GM23338 (cell line): ENCODE data around the gene CCNA1. TPM values are rescaled to one million over a fixed set of nuclear protein-coding genes. Genes with fewer than 3 reads are reported as not detected.

ENCODE experiments used
- ATAC-seq: fragments of 200-7000 bp; cut with Tn5 transposase; 3 replicates; pipeline ENCODE4 v1.9.1; 2020
- DNase-seq: peaks from one replicate; pipeline ENCODE4 v3.0.0-alpha.2; 2015; ENCODE audit warnings: low spot score
- H2AFZ ChIP-seq: fragments of 200-600 bp; sonication (generic); 2 replicates; pipeline ENCODE4 v1.8.0; 2016; ENCODE audit warnings: antibody characterized with exemption, mild to moderate bottlenecking, moderate library complexity
- H3F3A ChIP-seq: fragments of 200-600 bp; sonication (generic); replicated peaks from 2 replicates; pipeline ENCODE4 v1.8.0; 2017; ENCODE audit warnings: antibody characterized with exemption, mixed run types, low read depth
- H3K27ac ChIP-seq: fragments of 200-600 bp; sonication (generic); 2 replicates; pipeline ENCODE4 v1.6.1; 2016; ENCODE audit warnings: low read depth
- H3K27me3 ChIP-seq: fragments of 200-600 bp; sonication (generic); 2 replicates; pipeline ENCODE4 v1.8.0; 2016; ENCODE audit warnings: mild to moderate bottlenecking, mixed run types, moderate library complexity; ENCODE audit not compliant: insufficient read depth
- H3K36me3 ChIP-seq: fragments of 200-600 bp; sonication (generic); 2 replicates; pipeline ENCODE4 v1.8.0; 2016; ENCODE audit warnings: mild to moderate bottlenecking; ENCODE audit not compliant: insufficient read depth
- H3K4me1 ChIP-seq: fragments of 200-600 bp; sonication (generic); 2 replicates; pipeline ENCODE4 v1.8.0; 2016; ENCODE audit warnings: mild to moderate bottlenecking, moderate library complexity; ENCODE audit not compliant: insufficient read depth
- H3K4me2 ChIP-seq: fragments of 200-600 bp; sonication (generic); 2 replicates; pipeline ENCODE4 v1.7.1; 2017; ENCODE audit warnings: mixed run types
- H3K4me3 ChIP-seq: fragments of 200-600 bp; sonication (generic); 2 replicates; pipeline ENCODE4 v1.6.1; 2016; ENCODE audit warnings: mixed run types
- H3K79me2 ChIP-seq: fragments of 200-600 bp; sonication (generic); replicated peaks from 2 replicates; pipeline ENCODE4 v1.8.0; 2017; ENCODE audit warnings: mild to moderate bottlenecking; ENCODE audit not compliant: insufficient read depth
- H3K9me2 ChIP-seq: fragments of 200-600 bp; sonication (generic); 2 replicates; pipeline ENCODE4 v1.8.0; 2017; ENCODE audit not compliant: insufficient read depth
- H4K20me1 ChIP-seq: fragments of 200-600 bp; sonication (generic); replicated peaks from 2 replicates; pipeline ENCODE4 v1.8.0; 2017; ENCODE audit warnings: mild to moderate bottlenecking; ENCODE audit not compliant: insufficient read depth
- H3K27ac Mint-ChIP-seq: 2 replicates; pipeline ENCODE4 v1.8.0; 2020; ENCODE audit warnings: inconsistent platforms, mild to moderate bottlenecking, moderate library complexity, mixed read lengths
- H3K27me3 Mint-ChIP-seq: 3 replicates; pipeline ENCODE4 v1.8.0; 2022; ENCODE audit warnings: low read depth, mild to moderate bottlenecking, moderate library complexity, mixed read lengths, inconsistent platforms; ENCODE audit not compliant: insufficient read depth, poor library complexity
- H3K36me3 Mint-ChIP-seq: 3 replicates; pipeline ENCODE4 v1.8.0; 2021; ENCODE audit warnings: low read depth, mild to moderate bottlenecking, inconsistent platforms, moderate library complexity, mixed read lengths
- H3K4me1 Mint-ChIP-seq: 3 replicates; pipeline ENCODE4 v1.8.0; 2020; ENCODE audit warnings: mild to moderate bottlenecking, inconsistent platforms, mixed read lengths
- H3K4me3 Mint-ChIP-seq: 3 replicates; pipeline ENCODE4 v1.8.0; 2021; ENCODE audit warnings: moderate library complexity, mild to moderate bottlenecking, inconsistent platforms, mixed read lengths
- H3K9me3 Mint-ChIP-seq: 3 replicates; pipeline ENCODE4 v1.8.0; 2020; ENCODE audit warnings: moderate library complexity, mild to moderate bottlenecking, inconsistent platforms, mixed read lengths
- CREB1 ChIP-seq: fragments of 250-450 bp; sonication (Bioruptor Pico); IDR thresholded peaks from 2 replicates; pipeline ENCODE4 v1.5.0; 2020; ENCODE audit warnings: low read depth, mild to moderate bottlenecking, moderate library complexity
- EZH2 ChIP-seq: fragments of 200-600 bp; sonication (generic); IDR thresholded peaks from one replicate; pipeline ENCODE4 v1.8.0; 2017; ENCODE audit warnings: antibody characterized with exemption, mild to moderate bottlenecking, low read depth; ENCODE audit not compliant: unreplicated experiment
- EZH2phosphoT487 ChIP-seq: fragments of 200-600 bp; sonication (generic); IDR thresholded peaks from one replicate; pipeline ENCODE4 v1.8.1; 2018; ENCODE audit warnings: antibody characterized with exemption; ENCODE audit not compliant: unreplicated experiment
- JUNB ChIP-seq: IDR thresholded peaks from one replicate; pipeline ENCODE4 v1.6.1; 2016; ENCODE audit warnings: antibody characterized with exemption; ENCODE audit not compliant: unreplicated experiment
- NANOG ChIP-seq: IDR thresholded peaks from 2 replicates; pipeline ENCODE4 v1.6.1; 2016; ENCODE audit warnings: antibody characterized with exemption, borderline replicate concordance
- POLR2AphosphoS5 ChIP-seq: IDR thresholded peaks from 2 replicates; pipeline ENCODE4 v1.6.1; 2016; ENCODE audit warnings: antibody characterized with exemption, low read depth
- STAT1 ChIP-seq: IDR thresholded peaks from one replicate; pipeline ENCODE4 v1.6.1; 2016; ENCODE audit warnings: antibody characterized with exemption; ENCODE audit not compliant: unreplicated experiment
- ZNF114 ChIP-seq: fragments of 250-450 bp; sonication (Bioruptor Pico); IDR thresholded peaks from 2 replicates; pipeline ENCODE4 v1.5.0; 2020; ENCODE audit warnings: mild to moderate bottlenecking, moderate library complexity
- ZNF331 ChIP-seq: fragments of 250-450 bp; sonication (Bioruptor Pico); IDR thresholded peaks from 2 replicates; pipeline ENCODE4 v1.5.0; 2020; ENCODE audit warnings: low read depth, mild to moderate bottlenecking, moderate library complexity
- polyA plus RNA-seq: library from polyadenylated mRNA; unstranded; fragments of >200 nt; fragmentation: Nextera tagmentation; extraction: Ambion mirVana; gene quantifications from 2 replicates; pipeline ENCODE4 v1.2.1, GENCODE V29; 2016
- total RNA-seq: library from RNA; depleted of rRNA; stranded (reverse); fragments of >200 nt; shearing (Covaris generic); gene quantifications from 2 replicates; pipeline ENCODE4 v1.2.3, GENCODE V29; 2014
- TF ChIP-seq, protein P1 (sequence below): IDR thresholded peaks from one replicate; pipeline ENCODE4 v1.6.1; 2018; ENCODE audit warnings: antibody characterized with exemption; ENCODE audit not compliant: unreplicated experiment
- TF ChIP-seq, protein P2 (sequence below): IDR thresholded peaks from 2 replicates; pipeline ENCODE4 v1.6.1; 2016; ENCODE audit warnings: antibody characterized with exemption
- TF ChIP-seq, protein P3 (sequence below), 2 experiments: fragments of 200-600 bp in 1 of 2; sonication (generic) in 1 of 2; conservative IDR thresholded peaks; 2 replicates each; pipeline versions ENCODE4 v1.5.1 to v1.6.1; 2016 to 2017; ENCODE audit warnings: antibody characterized with exemption in 2 of 2, low read depth in 2 of 2, mild to moderate bottlenecking in 2 of 2, moderate library complexity in 1 of 2
- TF ChIP-seq, protein P4 (sequence below): fragments of 250-450 bp; sonication (Bioruptor Pico); IDR thresholded peaks from 2 replicates; pipeline ENCODE4 v1.5.0; 2020; ENCODE audit warnings: mild to moderate bottlenecking, moderate library complexity

The CCNA1 gene
- total and polyA plus RNA-seq, 2 experiments from 2014 or later, result 3.8 to 7.4 TPM

DNA sequence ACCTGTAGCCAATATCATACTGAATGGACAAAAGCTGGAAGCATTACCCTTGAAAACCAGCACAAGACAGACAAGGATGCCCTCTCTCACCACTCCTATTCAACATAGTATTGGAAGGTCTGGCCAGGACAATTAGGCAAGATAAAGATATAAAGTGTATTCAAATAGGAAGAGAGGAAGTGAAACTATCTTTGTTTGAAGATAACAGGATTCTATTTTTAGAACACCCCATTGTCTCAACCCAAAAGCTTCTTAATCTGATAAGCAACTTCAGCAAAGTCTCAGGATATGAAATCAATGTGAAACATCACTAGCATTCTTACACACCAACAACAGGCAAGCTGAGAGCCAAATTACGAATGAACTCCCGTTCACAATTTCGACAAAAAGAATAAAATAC lies 17.8 kb upstream of the CCNA1 start (continued):
- TF ChIP-seq, protein P1, sequence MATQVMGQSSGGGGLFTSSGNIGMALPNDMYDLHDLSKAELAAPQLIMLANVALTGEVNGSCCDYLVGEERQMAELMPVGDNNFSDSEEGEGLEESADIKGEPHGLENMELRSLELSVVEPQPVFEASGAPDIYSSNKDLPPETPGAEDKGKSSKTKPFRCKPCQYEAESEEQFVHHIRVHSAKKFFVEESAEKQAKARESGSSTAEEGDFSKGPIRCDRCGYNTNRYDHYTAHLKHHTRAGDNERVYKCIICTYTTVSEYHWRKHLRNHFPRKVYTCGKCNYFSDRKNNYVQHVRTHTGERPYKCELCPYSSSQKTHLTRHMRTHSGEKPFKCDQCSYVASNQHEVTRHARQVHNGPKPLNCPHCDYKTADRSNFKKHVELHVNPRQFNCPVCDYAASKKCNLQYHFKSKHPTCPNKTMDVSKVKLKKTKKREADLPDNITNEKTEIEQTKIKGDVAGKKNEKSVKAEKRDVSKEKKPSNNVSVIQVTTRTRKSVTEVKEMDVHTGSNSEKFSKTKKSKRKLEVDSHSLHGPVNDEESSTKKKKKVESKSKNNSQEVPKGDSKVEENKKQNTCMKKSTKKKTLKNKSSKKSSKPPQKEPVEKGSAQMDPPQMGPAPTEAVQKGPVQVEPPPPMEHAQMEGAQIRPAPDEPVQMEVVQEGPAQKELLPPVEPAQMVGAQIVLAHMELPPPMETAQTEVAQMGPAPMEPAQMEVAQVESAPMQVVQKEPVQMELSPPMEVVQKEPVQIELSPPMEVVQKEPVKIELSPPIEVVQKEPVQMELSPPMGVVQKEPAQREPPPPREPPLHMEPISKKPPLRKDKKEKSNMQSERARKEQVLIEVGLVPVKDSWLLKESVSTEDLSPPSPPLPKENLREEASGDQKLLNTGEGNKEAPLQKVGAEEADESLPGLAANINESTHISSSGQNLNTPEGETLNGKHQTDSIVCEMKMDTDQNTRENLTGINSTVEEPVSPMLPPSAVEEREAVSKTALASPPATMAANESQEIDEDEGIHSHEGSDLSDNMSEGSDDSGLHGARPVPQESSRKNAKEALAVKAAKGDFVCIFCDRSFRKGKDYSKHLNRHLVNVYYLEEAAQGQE, result no peak
- no peak for TF ChIP-seq NANOG
- TF ChIP-seq JUNB, result no peak
- TF ChIP-seq ZNF114, result no peak
- TF ChIP-seq, protein P2, sequence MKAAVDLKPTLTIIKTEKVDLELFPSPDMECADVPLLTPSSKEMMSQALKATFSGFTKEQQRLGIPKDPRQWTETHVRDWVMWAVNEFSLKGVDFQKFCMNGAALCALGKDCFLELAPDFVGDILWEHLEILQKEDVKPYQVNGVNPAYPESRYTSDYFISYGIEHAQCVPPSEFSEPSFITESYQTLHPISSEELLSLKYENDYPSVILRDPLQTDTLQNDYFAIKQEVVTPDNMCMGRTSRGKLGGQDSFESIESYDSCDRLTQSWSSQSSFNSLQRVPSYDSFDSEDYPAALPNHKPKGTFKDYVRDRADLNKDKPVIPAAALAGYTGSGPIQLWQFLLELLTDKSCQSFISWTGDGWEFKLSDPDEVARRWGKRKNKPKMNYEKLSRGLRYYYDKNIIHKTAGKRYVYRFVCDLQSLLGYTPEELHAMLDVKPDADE, result no peak
- TF ChIP-seq CREB1 (CRISPR knock-in tag), result no peak
- no peak for TF ChIP-seq EZH2
- no peak for TF ChIP-seq POLR2AphosphoS5
- TF ChIP-seq STAT1, result no peak

DNA sequence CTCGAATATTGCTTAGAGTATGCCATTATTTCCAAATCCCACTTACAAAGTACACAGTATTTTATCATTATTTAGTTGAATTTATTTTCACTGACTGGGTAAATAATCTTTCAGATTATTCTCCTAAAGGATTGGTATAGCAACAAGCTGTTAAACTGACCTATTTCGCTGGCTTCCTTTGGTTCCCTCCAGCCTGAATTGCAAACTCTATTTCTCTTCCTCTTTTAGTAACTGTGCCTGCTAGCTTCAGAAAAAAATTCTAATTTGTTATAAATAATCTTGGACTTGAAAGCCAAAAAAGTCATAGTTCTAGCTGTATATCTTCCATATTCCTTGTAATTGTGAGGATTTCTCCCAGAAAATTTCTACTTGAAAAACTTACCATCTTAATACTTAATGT lies 15.0 kb upstream of the CCNA1 start:
- Mint-ChIP-seq H3K9me3 (peaks cover 17% of the 10 kb centered on the region), H3K27me3 (no peaks in the 10 kb centered on the region), H3K4me1 (peaks cover 6% of the 10 kb centered on the region; the same call in 2 of the 3 replicates), H3K36me3 (no peaks in the 10 kb centered on the region), H3K4me3 (no peak overlapping the region), H3K27ac (no peak overlapping the region)
- Histone ChIP-seq H3K79me2 (no peaks in the 10 kb centered on the region), H3K4me1 (peaks cover 6% of the 10 kb centered on the region; the same call in 1 of the 2 replicates), H2AFZ (no peak overlapping the region), H3F3A (no peaks in the 10 kb centered on the region), H3K9me2 (no peaks in the 10 kb centered on the region), H3K27ac (no peak overlapping the region), H3K4me2 (no peak overlapping the region), H3K4me3 (no peak overlapping the region), H3K27me3 (no peaks in the 10 kb centered on the region), H3K36me3 (no peaks in the 10 kb centered on the region), H4K20me1 (no peaks in the 10 kb centered on the region)
- no peak for ATAC-seq
- no peak for DNase-seq
- TF ChIP-seq POLR2AphosphoS5, result no peak
- TF ChIP-seq EZH2, result no peak
- no peak for TF ChIP-seq EZH2phosphoT487
- no peak for TF ChIP-seq ZNF331 (CRISPR knock-in tag)
- TF ChIP-seq, protein P3, sequence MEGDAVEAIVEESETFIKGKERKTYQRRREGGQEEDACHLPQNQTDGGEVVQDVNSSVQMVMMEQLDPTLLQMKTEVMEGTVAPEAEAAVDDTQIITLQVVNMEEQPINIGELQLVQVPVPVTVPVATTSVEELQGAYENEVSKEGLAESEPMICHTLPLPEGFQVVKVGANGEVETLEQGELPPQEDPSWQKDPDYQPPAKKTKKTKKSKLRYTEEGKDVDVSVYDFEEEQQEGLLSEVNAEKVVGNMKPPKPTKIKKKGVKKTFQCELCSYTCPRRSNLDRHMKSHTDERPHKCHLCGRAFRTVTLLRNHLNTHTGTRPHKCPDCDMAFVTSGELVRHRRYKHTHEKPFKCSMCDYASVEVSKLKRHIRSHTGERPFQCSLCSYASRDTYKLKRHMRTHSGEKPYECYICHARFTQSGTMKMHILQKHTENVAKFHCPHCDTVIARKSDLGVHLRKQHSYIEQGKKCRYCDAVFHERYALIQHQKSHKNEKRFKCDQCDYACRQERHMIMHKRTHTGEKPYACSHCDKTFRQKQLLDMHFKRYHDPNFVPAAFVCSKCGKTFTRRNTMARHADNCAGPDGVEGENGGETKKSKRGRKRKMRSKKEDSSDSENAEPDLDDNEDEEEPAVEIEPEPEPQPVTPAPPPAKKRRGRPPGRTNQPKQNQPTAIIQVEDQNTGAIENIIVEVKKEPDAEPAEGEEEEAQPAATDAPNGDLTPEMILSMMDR (conservative IDR thresholded peaks at IDR 0.05; ENCODE audit: low read depth in 2 of 2), result no peak
- TF ChIP-seq, protein P4, sequence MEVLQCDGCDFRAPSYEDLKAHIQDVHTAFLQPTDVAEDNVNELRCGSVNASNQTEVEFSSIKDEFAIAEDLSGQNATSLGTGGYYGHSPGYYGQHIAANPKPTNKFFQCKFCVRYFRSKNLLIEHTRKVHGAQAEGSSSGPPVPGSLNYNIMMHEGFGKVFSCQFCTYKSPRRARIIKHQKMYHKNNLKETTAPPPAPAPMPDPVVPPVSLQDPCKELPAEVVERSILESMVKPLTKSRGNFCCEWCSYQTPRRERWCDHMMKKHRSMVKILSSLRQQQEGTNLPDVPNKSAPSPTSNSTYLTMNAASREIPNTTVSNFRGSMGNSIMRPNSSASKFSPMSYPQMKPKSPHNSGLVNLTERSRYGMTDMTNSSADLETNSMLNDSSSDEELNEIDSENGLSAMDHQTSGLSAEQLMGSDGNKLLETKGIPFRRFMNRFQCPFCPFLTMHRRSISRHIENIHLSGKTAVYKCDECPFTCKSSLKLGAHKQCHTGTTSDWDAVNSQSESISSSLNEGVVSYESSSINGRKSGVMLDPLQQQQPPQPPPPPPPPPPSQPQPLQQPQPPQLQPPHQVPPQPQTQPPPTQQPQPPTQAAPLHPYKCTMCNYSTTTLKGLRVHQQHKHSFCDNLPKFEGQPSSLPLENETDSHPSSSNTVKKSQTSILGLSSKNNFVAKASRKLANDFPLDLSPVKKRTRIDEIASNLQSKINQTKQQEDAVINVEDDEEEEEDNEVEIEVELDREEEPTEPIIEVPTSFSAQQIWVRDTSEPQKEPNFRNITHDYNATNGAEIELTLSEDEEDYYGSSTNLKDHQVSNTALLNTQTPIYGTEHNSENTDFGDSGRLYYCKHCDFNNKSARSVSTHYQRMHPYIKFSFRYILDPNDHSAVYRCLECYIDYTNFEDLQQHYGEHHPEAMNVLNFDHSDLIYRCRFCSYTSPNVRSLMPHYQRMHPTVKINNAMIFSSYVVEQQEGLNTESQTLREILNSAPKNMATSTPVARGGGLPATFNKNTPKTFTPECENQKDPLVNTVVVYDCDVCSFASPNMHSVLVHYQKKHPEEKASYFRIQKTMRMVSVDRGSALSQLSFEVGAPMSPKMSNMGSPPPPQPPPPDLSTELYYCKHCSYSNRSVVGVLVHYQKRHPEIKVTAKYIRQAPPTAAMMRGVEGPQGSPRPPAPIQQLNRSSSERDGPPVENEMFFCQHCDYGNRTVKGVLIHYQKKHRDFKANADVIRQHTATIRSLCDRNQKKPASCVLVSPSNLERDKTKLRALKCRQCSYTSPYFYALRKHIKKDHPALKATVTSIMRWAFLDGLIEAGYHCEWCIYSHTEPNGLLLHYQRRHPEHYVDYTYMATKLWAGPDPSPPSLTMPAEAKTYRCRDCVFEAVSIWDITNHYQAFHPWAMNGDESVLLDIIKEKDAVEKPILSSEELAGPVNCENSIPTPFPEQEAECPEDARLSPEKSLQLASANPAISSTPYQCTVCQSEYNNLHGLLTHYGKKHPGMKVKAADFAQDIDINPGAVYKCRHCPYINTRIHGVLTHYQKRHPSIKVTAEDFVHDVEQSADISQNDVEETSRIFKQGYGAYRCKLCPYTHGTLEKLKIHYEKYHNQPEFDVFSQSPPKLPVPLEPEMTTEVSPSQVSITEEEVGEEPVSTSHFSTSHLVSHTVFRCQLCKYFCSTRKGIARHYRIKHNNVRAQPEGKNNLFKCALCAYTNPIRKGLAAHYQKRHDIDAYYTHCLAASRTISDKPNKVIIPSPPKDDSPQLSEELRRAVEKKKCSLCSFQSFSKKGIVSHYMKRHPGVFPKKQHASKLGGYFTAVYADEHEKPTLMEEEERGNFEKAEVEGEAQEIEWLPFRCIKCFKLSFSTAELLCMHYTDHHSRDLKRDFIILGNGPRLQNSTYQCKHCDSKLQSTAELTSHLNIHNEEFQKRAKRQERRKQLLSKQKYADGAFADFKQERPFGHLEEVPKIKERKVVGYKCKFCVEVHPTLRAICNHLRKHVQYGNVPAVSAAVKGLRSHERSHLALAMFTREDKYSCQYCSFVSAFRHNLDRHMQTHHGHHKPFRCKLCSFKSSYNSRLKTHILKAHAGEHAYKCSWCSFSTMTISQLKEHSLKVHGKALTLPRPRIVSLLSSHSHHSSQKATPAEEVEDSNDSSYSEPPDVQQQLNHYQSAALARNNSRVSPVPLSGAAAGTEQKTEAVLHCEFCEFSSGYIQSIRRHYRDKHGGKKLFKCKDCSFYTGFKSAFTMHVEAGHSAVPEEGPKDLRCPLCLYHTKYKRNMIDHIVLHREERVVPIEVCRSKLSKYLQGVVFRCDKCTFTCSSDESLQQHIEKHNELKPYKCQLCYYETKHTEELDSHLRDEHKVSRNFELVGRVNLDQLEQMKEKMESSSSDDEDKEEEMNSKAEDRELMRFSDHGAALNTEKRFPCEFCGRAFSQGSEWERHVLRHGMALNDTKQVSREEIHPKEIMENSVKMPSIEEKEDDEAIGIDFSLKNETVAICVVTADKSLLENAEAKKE (CRISPR knock-in tag), result no peak
